ENCODE measurements around the gene S1PR4. TPM values are rescaled to one million over a fixed set of nuclear protein-coding genes. Genes with fewer than 3 reads are reported as not detected.
"Not testable (repeated sequence)": the region's sequence is repeated elsewhere in the genome, so short reads cannot be mapped to it uniquely, and the experiment has no call there.

S1PR4 gene
- total RNA-seq, 1 donor from 2014 or later = not detected

- Mint-ChIP-seq H3K9me3 (no peaks in the 10 kb centered on the region), H3K27ac (ENCODE audit: unreplicated experiment) (no peak overlapping the region), H3K4me1 (no peaks in the 10 kb centered on the region), H3K27me3 (ENCODE audit: low read depth) (no peaks in the 10 kb centered on the region), H3K4me3 (no peak overlapping the region), H3K36me3 (ENCODE audit: low read depth) (peaks cover 4% of the 10 kb centered on the region)
- TF ChIP-seq, protein P1, sequence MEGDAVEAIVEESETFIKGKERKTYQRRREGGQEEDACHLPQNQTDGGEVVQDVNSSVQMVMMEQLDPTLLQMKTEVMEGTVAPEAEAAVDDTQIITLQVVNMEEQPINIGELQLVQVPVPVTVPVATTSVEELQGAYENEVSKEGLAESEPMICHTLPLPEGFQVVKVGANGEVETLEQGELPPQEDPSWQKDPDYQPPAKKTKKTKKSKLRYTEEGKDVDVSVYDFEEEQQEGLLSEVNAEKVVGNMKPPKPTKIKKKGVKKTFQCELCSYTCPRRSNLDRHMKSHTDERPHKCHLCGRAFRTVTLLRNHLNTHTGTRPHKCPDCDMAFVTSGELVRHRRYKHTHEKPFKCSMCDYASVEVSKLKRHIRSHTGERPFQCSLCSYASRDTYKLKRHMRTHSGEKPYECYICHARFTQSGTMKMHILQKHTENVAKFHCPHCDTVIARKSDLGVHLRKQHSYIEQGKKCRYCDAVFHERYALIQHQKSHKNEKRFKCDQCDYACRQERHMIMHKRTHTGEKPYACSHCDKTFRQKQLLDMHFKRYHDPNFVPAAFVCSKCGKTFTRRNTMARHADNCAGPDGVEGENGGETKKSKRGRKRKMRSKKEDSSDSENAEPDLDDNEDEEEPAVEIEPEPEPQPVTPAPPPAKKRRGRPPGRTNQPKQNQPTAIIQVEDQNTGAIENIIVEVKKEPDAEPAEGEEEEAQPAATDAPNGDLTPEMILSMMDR (conservative IDR thresholded peaks at IDR 0.05) = no peak
- DNase-seq (ENCODE audit: low read depth, low spot score) = no peak
Observed at GRCh38 chr19:3196933-3197205, 18.3 kb downstream of the S1PR4 start.

- no peak overlapping the region for H3K27ac Mint-ChIP-seq (ENCODE audit: unreplicated experiment)
- no peak for DNase-seq (ENCODE audit: low read depth, low spot score)
Observed at GRCh38 chr19:3198901-3199700, 20.5 kb downstream of the S1PR4 start.

DNA sequence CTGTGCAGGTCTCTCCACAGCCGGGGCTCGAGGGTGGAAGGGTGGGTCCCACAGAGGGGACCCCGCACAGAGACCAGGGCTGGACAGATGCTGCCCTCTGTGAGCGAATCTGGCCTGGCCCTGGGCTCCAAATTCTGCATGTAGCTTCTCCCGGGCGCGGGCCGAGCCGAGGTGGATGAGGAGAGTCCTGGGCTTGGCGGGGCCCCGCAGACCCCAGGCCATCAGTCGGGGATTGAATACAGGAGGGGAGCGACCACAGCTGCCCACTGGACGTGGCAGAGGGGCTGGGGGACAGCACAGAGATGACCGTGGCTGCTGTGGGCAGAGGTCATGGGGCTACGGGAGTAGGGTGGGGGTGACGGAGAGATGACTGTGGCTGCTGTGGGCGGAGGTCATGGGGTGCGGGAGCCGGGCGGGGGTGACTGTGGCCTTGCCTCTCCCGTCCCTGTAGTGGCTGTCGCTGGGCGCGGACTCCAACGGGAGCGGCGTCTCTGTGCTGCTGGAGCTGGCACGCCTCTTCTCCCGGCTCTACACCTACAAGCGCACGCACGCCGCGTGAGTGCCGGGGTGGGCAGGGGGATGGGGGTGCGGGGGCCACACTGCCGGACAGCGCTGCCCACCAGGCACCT is 22.6 kb downstream of the S1PR4 start:
- Mint-ChIP-seq H3K27ac (ENCODE audit: unreplicated experiment) (peak overlapping the region; percentile 84), H3K4me3 (no peak overlapping the region), H3K4me1 (no peaks in the 10 kb centered on the region), H3K27me3 (ENCODE audit: low read depth) (no peaks in the 10 kb centered on the region), H3K36me3 (ENCODE audit: low read depth) (no peaks in the 10 kb centered on the region), H3K9me3 (no peaks in the 10 kb centered on the region)
- no peak for DNase-seq (ENCODE audit: low read depth, low spot score)
- TF ChIP-seq, protein P1 (conservative IDR thresholded peaks at IDR 0.05) = no peak

More at GRCh38 chr19:3198901-3199700, 20.5 kb downstream of the S1PR4 start:
- Mint-ChIP-seq H3K4me3 (no peak overlapping the region), H3K36me3 (ENCODE audit: low read depth) (peaks cover 4% of the 10 kb centered on the region), H3K4me1 (no peaks in the 10 kb centered on the region), H3K27me3 (ENCODE audit: low read depth) (no peaks in the 10 kb centered on the region), H3K9me3 (no peaks in the 10 kb centered on the region)
- TF ChIP-seq, protein P1 (conservative IDR thresholded peaks at IDR 0.05) = no peak

DNA sequence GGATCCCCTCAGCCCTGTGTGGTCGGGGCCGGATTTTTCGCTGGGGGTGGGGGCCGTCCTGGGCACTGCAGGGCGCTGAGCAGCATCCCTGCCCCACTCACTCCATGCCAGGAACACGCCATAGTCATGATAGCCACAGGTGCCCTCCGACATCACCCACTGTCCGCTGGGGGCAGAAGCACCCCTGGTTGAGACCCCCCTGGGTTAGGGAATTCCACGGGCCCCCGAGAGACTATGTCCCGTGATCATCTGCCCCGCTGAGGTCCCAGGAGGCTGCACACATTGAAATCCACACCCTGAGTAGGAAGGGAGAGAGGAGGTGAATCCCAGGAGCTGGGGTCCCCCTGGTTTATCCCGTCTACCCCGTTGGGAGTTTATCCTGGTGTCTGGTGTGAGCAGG is 23.3 kb downstream of the S1PR4 start:
- no peak for DNase-seq (ENCODE audit: low read depth, low spot score)
- TF ChIP-seq, protein P1 (conservative IDR thresholded peaks at IDR 0.05) = no peak
- Mint-ChIP-seq H3K27me3 (ENCODE audit: low read depth) (no peaks in the 10 kb centered on the region), H3K36me3 (ENCODE audit: low read depth) (no peaks in the 10 kb centered on the region), H3K9me3 (no peaks in the 10 kb centered on the region), H3K4me3 (no peak overlapping the region), H3K27ac (ENCODE audit: unreplicated experiment) (no peak overlapping the region), H3K4me1 (no peaks in the 10 kb centered on the region)

GRCh38 chr19:3202346-3202745 is 23.8 kb downstream of the S1PR4 start:
- H3K4me3 Mint-ChIP-seq = no peak overlapping the region
- no peaks in the 10 kb centered on the region for H3K27me3 Mint-ChIP-seq (ENCODE audit: low read depth)
- H3K4me1 Mint-ChIP-seq = no peaks in the 10 kb centered on the region
- no peaks in the 10 kb centered on the region for H3K36me3 Mint-ChIP-seq (ENCODE audit: low read depth)
- TF ChIP-seq, protein P1 (conservative IDR thresholded peaks at IDR 0.05) = no peak
- DNase-seq (ENCODE audit: low read depth, low spot score) = no peak
- H3K27ac Mint-ChIP-seq (ENCODE audit: unreplicated experiment) = no peak overlapping the region
- H3K9me3 Mint-ChIP-seq = no peaks in the 10 kb centered on the region

GRCh38 chr19:3202895-3203294 is 24.3 kb downstream of the S1PR4 start:
- H3K4me3 Mint-ChIP-seq; H3K9me3 Mint-ChIP-seq; DNase-seq (ENCODE audit: low read depth, low spot score); H3K36me3 Mint-ChIP-seq (ENCODE audit: low read depth); H3K27me3 Mint-ChIP-seq (ENCODE audit: low read depth); H3K4me1 Mint-ChIP-seq; H3K27ac Mint-ChIP-seq (ENCODE audit: unreplicated experiment): not testable (repeated sequence)

All from neural crest cell (in vitro differentiated cells).